GM18499 (cell line): Measurements from ENCODE around the gene OTP.
"Not testable (repeated sequence)": the region's sequence is repeated elsewhere in the genome, so short reads cannot be mapped to it uniquely, and the experiment has no call there.

Experiments
- ATAC-seq: cut with Tn5 transposase; IDR thresholded peaks from one replicate; pipeline ENCODE4 v1.9.1; 2021; ENCODE audit warnings: moderate number of reproducible peaks; ENCODE audit not compliant: insufficient read depth, unreplicated experiment

OTP gene

DNA sequence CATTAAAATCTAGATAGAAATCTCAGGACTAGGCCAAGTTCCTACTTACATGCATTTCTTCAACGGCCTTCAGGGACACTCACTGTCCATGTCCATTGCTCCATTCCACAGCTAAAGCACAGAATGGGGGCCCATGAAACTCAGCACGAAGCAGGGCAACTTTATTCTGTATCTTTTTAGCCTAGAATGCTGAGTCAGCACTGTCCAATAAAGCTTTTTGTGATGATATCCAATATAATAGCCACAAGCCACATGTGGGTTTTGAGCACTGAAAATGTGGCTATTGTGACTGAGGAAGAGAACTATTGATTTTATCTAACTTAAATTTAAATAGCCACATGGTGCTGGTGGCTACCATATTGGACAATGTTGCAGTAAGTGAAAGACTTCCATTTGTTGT is 21.6 kb downstream of the OTP start:
- no peak for ATAC-seq

DNA sequence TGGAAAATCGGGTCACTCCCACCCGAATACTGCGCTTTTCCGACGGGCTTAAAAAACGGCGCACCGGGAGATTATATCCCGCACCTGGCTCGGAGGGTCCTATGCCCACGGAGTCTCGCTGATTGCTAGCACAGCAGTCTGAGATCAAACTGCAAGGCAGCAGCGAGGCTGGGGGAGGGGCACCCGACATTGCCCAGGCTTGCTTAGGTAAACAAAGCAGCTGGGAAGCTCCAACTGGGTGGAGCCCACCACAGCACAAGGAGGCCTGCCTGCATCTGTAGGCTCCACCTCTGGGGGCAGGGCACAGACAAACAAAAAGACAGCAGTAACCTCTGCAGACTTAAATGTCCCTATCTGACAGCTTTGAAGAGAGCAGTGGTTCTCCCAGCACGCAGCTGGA is 29.6 kb downstream of the OTP start:
- ATAC-seq = not testable (repeated sequence)

GRCh38 chr5:77607324-77607723 is 31.2 kb downstream of the OTP start:
- ATAC-seq = no peak

- no peak for ATAC-seq
Observed at GRCh38 chr5:77606279-77606678, 32.2 kb downstream of the OTP start.

DNA sequence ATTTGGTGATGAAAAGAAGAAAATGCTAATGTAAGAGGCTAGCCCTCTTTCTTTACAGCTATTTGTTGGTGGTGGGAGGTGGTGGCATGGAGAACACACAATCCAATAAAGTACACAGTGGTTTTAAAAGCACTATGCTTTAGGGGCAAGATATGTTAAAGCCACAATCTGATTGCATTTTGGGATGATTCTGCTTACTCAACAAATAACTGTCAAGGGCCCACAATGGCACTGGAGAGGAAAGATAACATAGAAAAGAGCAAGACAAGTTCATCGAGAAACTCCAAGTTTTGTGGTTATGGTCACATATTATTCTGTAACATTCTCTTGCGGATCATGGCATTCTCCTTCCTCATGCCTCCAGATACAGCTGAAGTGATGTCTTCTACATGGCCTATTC is 38.8 kb downstream of the OTP start:
- no peak for ATAC-seq

- ATAC-seq = peak; percentile 70
Observed at GRCh38 chr5:77590347-77590746, 48.2 kb downstream of the OTP start.

GRCh38 chr5:77588175-77588574 is 50.3 kb downstream of the OTP start:
- no peak for ATAC-seq

- no peak for ATAC-seq
Observed at GRCh38 chr5:77586101-77586500, 52.4 kb downstream of the OTP start.

GRCh38 chr5:77582143-77582542 is 56.4 kb downstream of the OTP start:
- ATAC-seq = not testable (repeated sequence)
